SK-MEL-5 (cell line): ENCODE measurements around the gene GKAP1. TPM values are rescaled to one million over a fixed set of nuclear protein-coding genes. Genes with fewer than 3 reads are reported as not detected.
"Not testable (repeated sequence)": the region's sequence is repeated elsewhere in the genome, so short reads cannot be mapped to it uniquely, and the experiment has no call there.

ENCODE experiments used
- DNase-seq: peaks from one replicate; pipeline ENCODE4 v3.0.0-alpha.2; 2016; ENCODE audit warnings: low read depth, low spot score
- in situ Hi-C: cut with HindIII; loops from 2 replicates; pipeline ENCODE4 v1.10.0; 2016; ENCODE audit warnings: low sequenced_read_pairs, high pct_unique_total_duplicates, low pct_unique_long_range_greater_than_20kb
- total RNA-seq: library from RNA; depleted of rRNA; stranded (reverse); fragments of >200 nt; shearing (Covaris generic); gene quantifications from 2 replicates; pipeline ENCODE4 v1.2.3, GENCODE V29; 2014

GKAP1 gene
- total RNA-seq, 1 experiment from 2014 or later, result 1.2 TPM

GRCh38 chr9:83754383-83754977 lies 63.1 kb downstream of the GKAP1 start:
- DNase-seq, result no peak
- in situ Hi-C loops, result no loop called here

GRCh38 chr9:83749706-83750105 lies 67.9 kb downstream of the GKAP1 start:
- DNase-seq, result no peak
- in situ Hi-C loops, result no loop called here

GRCh38 chr9:83744206-83744605 lies 73.4 kb downstream of the GKAP1 start:
- in situ Hi-C loops, result no loop called here

GRCh38 chr9:83733739-83734138 lies 83.8 kb downstream of the GKAP1 start:
- in situ Hi-C loops, result no loop called here

More at GRCh38 chr9:83744206-83744605, 73.4 kb downstream of the GKAP1 start:
- no peak for DNase-seq

GRCh38 chr9:83728591-83729368 lies 88.8 kb downstream of the GKAP1 start:
- DNase-seq, in situ Hi-C loops: not testable (repeated sequence)

More at GRCh38 chr9:83733739-83734138, 83.8 kb downstream of the GKAP1 start:
- no peak for DNase-seq

GRCh38 chr9:83724436-83724835 lies 93.1 kb downstream of the GKAP1 start:
- no peak for DNase-seq
- in situ Hi-C loops, result no loop called here

- in situ Hi-C loops, result no loop called here
- no peak for DNase-seq
Measured at GRCh38 chr9:83722726-83723495, 94.7 kb downstream of the GKAP1 start.

- in situ Hi-C loops, result no loop called here
Measured at GRCh38 chr9:83721509-83721908, 96.1 kb downstream of the GKAP1 start.

GRCh38 chr9:83715794-83716193 lies 101.8 kb downstream of the GKAP1 start:
- in situ Hi-C loops, result no loop called here
- no peak for DNase-seq

More at GRCh38 chr9:83721509-83721908, 96.1 kb downstream of the GKAP1 start:
- DNase-seq, result no peak

GRCh38 chr9:83715221-83715620 lies 102.3 kb downstream of the GKAP1 start:
- in situ Hi-C loops, result no loop called here
- DNase-seq, result no peak

GRCh38 chr9:83714329-83714728 lies 103.2 kb downstream of the GKAP1 start:
- in situ Hi-C loops, result no loop called here
- no peak for DNase-seq

GRCh38 chr9:83708515-83709158 lies 108.9 kb downstream of the GKAP1 start:
- DNase-seq, result peak; percentile 60
- in situ Hi-C loops, result no loop called here

GRCh38 chr9:83707768-83708514 lies 109.6 kb downstream of the GKAP1 start, which contains the start of gene UBQLN1:
Gene UBQLN1 (minus strand): TSS chr9:83707958. CDS start chr9:83707679, 279 bp downstream.
- in situ Hi-C loops, result no loop called here
- peak; percentile 89 for DNase-seq

GRCh38 chr9:83707518-83707767 lies 110.1 kb downstream of the GKAP1 start:
- in situ Hi-C loops, result no loop called here
- no peak for DNase-seq

- peak; percentile 38 for DNase-seq
- in situ Hi-C loops, result no loop called here
Measured at GRCh38 chr9:83706676-83707517, 110.7 kb downstream of the GKAP1 start.

GRCh38 chr9:83705219-83705651 lies 112.3 kb downstream of the GKAP1 start:
- DNase-seq, in situ Hi-C loops: not testable (repeated sequence)

GRCh38 chr9:83701769-83702168 lies 115.8 kb downstream of the GKAP1 start:
- in situ Hi-C loops, result no loop called here
- peak; percentile 81 for DNase-seq
